Activated naive CD4-positive, alpha-beta T cell treated with Interleukin-2 at 50 U/mL for 16 hours (primary cell): ENCODE measurements around the gene MIB1.

Source experiments
- DNase-seq: peaks from one replicate; pipeline ENCODE4 v3.0.0-alpha.2; 2020

MIB1 gene

DNA sequence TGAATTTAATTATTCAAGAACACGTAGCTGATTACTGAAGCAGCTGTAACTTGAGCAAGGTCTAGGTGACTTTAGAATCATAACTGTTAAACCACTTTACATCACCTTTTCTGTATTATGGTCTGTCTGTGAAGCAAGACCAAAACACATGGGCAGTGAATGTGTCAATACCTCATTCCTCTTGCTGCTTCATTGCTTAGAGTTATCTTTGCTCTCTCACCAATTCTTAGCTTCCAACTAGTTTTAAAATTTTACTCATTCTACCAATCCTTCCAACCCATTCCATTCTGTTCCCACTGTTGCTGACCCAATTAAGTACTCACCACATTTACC lies 80.2 kb downstream of the MIB1 start:
- DNase-seq, result no peak

GRCh38 chr18:21823848-21824247 lies 83.3 kb downstream of the MIB1 start:
- DNase-seq, result no peak

- DNase-seq, result no peak
Observed at GRCh38 chr18:21826196-21826595, 85.6 kb downstream of the MIB1 start.

- DNase-seq, result no peak
Observed at GRCh38 chr18:21826641-21827302, 86.2 kb downstream of the MIB1 start.

DNA sequence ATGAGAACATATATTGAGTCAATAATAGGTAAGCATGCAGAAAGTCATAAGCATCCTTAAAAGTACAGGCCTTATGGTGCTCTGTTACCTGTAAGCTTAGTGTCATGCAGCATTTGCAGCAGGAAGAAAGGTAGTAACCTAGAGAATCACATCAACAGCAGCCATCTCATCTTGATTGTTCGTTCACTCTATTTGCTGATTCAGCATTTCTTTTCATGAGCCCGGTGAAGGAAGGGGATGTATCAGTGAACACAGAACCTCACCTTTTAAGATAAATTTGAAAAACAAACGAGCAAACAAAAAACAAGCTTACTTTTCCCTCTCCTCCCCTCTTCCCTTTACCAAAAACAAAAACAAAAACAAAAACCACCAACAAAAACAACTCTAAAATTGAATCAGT lies 89.9 kb downstream of the MIB1 start:
- DNase-seq, result no peak

DNA sequence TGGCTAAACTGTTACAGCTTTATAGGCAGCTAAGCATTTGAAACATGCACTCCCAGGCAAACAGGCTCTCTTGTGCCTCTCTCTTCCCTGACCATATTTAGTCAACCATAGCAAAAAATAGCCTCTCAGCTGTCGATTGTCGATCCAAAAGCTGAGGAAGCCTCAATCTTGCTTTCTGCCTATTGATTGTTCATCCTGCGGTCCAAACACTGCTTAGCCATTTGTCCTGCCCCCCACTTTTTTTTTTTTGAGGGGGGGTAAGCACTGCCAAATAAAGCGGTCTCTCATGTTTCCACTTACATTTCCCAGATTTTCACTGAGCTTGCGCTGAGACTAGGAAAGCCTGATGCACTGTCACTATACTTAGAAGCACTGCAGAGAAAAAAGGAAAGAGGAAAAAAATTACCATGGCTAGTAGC lies 90.8 kb downstream of the MIB1 start:
- no peak for DNase-seq

DNA sequence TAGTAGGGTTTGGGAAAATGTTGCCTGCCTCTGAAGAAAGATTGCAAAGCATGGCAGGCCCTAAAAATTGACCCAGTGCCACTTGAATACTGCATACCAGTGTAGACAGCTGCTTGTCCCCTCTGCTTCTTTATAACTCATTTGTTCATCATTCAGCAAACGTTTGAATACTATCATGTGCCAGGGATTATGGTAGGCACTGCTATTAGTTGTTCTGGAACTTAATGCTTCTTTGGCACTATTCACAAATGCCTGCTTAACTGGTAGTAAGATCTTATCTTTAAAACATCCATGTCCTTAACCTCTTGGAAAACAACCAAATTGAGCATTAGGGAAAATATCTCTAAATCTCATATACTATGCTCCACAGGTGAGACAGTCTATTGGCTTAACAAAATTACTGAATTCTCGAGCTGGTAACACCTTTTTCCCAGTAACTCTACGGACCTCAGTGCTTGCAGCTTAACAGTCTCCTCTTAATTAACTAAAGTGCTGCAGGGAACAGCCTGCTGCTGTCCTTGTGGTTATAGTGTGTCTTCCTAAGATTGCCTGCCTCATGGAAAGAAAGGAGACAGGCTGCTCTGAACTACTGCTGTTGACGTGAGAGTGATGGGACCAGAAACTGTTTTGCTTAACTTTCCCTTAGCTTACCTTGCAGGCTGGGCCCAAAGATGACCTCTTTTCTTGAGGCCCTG lies 93.2 kb downstream of the MIB1 start:
- no peak for DNase-seq

GRCh38 chr18:21834299-21834660 lies 93.7 kb downstream of the MIB1 start:
- DNase-seq, result no peak

- DNase-seq, result no peak
Observed at GRCh38 chr18:21841570-21841969, 101.0 kb downstream of the MIB1 start.

DNA sequence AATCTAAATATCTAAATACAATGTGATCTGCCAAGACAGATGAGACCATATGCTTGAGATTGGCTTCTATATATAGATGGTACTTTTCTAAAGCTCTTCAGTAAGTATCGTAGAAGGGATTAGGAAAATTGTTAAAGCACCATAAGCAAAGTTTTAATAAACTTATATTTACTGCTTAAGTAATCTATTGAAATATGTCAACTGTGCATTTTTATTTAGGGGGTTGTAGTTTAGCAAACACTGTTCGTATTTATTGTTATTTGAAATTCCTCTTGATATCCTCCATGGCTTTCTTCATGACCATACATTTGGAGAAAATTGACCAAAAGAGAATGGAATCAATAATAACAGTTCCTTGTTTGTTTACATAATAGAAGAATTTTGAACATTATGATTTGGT lies 102.7 kb downstream of the MIB1 start:
- no peak for DNase-seq

DNA sequence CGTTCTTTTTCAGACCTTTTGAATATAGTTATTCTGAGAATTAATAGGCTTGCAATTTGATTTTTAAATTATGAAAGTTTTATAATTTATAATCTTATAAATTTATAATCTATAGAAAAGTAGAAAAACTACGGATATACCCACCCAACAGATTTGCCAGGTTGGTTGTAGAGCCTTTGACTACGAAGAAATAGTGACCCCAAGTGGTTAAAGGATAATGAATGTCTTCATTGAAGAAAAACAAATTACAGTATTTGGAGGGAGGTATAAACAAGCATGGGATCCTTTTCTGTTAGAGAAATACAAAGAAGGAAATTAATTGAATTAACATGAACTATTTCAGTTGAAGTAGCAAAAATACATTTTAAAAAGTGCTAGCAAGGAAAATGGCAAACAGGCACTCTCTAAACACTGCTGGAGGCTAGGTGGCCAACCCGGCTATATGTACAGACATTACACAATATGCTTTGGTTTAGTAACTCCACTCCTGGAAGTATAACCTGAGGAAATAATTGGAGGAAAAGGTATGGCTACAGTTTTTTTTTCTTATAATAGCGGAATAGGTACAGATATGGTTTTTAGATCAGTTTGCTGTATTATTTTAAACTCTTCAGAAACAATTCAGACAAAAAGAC lies 110.9 kb downstream of the MIB1 start:
- DNase-seq, result no peak

GRCh38 chr18:21853016-21853415 lies 112.4 kb downstream of the MIB1 start:
- no peak for DNase-seq

DNA sequence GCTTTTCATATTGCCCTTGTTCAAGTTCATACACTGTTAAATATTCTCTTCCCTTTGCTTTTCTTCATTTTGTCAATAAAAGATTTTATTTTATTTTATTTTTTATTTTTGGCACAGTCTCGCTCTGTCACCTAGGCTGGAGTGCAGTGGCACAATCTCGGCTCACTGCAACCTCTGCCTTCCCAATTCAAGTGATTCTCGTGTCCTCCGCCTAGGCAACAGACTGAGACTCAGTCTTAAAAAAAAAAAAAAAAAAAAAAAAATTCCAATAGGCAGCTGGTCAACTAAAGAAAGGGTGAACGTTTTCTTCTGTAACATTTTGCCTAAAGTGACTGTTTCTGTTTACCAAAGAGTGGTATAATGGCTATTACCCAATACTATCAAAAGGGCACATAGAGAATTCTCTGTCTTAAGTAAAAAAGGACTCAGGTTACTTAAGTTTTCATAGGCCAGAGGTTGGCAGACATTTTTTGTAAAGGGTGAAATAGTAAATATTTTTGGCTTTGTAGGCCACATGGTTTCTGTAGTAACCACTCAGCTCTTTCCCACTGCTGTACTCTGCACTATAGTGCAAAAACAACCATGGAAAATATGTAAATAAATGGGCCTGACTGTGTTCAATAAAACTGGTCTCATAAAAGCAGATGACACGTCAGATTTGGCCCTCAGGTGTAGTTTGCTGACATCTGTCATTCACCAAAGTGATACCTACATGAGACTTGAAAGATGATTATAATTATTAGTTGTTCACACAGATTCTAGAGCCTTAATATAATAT lies 113.4 kb downstream of the MIB1 start:
- no peak for DNase-seq

DNA sequence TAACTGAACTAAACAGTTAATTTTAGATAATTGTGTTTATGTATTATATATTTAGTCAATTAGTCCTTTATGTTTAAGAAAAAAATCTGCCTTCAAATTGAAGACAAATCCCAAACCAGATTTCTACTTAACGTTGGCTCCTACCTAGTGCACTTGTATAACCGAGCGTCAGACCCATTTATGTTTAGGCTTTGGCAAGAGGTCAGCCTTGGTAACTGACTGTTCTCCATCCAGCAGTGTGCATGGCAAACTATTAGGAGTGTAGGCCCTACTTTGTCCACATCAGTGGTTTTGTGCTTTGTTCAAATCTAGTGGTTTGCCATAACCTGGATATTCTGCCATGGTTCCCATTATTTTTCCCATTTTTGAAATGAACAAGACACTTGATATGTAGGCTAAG lies 114.8 kb downstream of the MIB1 start:
- DNase-seq, result no peak

DNA sequence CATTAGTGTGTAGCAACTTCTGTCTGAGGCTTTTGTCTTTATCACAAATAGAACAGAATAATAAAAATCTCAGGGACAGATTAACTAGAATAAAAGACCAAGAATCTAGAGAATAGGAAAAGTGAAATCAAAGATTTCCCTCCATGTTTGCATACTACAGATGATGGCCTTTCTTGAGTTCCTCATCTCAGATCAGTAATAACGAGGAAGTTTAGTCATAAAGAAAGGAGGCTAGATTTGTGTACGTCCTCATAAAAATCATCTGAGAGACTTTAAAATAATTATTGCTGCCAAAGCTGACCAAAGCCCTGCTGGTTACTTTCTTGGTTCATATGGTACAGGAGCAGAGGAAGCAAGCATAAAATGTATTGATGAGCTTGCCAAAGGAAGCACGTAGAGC lies 117.3 kb downstream of the MIB1 start:
- DNase-seq, result no peak

DNA sequence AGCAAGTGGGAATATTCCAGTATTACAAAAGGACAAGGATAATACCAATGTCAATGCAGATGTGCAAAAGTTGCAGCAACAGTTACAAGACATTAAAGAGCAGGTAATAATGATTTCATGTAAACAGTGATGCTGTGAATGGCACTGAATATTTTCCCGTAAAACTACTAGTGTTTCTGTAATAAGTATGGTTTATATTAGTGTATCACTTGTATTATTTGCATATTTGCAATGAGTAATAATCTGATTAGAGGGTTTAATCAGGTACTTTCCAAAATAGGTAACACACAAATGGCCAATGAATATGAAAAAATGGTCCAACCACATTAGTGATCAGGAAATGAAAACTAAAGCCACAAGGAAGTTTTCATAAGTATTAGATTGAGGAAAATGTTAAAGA lies 118.0 kb downstream of the MIB1 start:
- DNase-seq, result no peak

DNA sequence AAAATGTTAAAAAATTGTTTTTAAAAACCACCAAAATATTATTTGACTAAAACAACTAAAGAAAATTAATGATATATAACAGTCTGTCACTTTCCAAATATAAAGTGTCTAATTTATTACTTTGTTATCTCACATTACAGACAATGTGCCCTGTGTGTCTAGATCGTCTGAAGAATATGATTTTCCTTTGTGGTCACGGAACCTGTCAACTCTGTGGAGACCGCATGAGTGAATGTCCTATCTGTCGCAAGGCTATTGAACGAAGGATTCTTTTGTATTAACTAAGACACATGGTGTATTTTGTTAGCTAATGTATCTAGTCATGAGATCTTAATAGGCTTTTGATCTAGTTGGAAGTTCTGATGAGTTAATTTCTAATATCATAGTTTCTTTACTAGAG lies 123.8 kb downstream of the MIB1 start:
- no peak for DNase-seq

GRCh38 chr18:21865043-21865442 lies 124.5 kb downstream of the MIB1 start:
- DNase-seq, result no peak

DNA sequence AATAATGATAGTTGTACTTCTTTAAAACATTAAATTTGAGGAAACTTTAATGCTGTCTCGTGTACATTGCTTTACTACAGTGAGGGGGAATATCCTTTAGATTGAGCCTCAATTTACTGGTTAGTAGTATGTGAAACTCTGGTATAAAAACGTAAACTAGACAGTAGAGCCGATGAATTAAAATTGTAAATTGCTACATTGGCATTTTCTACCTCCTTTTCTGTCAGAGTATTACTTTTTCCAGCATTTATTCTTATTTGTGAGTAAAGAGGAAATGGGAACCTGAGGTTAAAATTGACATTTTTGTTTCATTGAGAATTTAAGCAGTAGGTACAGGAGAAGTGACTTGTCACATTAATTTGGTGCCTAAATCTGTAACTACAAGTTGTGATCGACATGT lies 128.2 kb downstream of the MIB1 start:
- no peak for DNase-seq

DNA sequence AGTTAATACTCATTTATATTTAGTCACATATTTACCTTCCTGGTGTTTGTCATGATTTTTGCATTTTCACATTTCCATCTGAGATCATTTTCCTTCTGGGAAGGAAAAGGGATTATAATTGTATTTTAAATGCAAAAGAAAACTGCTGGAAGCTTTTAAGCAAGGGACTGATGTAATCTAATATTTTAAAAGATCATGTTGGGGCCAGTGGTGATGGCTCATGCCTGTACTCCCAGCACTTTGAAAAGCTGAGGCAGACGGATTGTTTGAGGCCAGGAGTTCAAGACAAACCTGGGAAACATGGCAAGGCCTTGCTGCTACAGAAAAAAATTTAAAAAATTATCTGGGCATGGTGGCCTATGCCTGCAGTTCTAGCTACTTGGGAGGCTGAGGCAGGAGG lies 149.0 kb downstream of the MIB1 start:
- no peak for DNase-seq

DNA sequence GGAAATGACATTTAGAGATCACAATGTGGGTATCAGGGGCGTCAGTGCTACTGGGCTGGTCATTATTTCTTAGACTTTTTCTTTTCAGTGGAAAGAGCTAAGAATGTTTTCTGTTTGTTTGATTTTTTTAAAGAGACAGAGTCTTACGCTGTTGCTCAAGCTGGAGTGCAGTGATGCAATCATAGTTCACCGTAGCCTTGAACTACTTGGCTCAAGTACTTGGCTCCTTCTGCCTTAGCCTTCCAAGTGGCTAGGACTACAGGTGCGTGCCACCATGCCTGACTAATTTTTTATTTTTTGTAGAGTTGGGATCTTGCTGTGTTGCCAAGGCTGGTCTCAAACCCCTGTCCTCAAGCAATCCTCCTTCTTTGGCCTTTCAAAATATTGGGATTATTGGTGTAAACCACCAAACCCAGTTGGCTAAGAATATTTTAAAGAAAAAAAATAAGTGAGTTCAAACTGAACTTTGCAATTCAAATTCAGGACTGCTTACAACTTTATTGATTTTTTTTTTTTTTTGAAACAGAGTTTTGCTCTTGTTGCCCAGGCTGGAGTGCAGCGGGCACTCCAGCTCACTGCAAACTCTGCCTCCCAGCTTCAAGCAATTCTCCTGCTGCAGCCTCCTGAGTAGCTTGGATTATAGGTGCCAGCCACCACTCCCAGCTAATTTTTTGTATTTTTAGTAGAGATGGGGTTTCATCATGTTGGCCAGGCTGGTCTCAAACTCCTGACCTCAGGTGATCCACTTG lies 154.2 kb downstream of the MIB1 start:
- DNase-seq, result no peak

DNA sequence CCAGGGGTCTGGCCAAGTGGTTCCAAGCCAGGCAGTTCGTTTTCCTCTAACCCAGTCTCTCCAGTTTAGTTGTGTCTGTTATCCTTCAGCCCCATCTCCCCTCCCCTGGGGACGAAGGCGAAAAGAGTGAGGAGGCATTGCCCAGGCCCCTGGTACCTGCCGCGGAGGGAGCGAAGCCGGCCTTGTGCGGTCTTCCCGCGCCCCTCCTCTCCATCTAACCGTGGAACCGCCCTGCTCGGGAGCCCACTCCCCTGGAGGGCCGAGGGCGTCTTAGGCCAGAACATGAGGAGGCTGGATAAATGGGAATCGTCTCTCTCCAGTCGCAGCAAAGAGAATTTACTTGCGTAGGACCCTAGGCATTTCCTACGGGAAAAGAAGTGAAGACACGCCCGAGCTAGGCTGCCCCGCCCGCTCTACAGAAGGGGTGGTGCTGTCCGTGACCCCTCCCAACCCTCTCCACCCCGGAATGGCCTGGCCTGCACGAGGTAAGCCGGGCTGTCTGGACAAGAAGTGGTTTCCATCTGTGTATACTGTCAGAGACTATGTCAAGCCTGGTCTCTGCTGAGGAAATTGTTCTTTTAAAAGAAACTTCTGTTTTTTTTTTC lies 156.2 kb downstream of the MIB1 start:
- DNase-seq, result no peak

GRCh38 chr18:21897811-21898210 lies 157.2 kb downstream of the MIB1 start:
- DNase-seq, result no peak
